GM13977 (cell line): ENCODE measurements around the gene ILDR2.

Experiments used
- DNase-seq: peaks from one replicate; pipeline ENCODE4 v3.0.0; 2012; ENCODE audit warnings: low spot score
- CTCF ChIP-seq: IDR thresholded peaks from 2 replicates; pipeline ENCODE4 v1.5.1; 2012; ENCODE audit warnings: mild to moderate bottlenecking, control low read depth; ENCODE audit not compliant: insufficient read depth; ENCODE audit errors: extremely low read depth, missing control alignments
- in situ Hi-C: fragments of 300-500 bp; cut with MboI; formaldehyde crosslinking; loops from one replicate; pipeline ENCODE4 v1.12.0; 2022; ENCODE audit warnings: low sequenced_read_pairs, low pct_unique_long_range_greater_than_20kb, mixed read lengths, inconsistent platforms; ENCODE audit not compliant: unreplicated experiment

Gene ILDR2

GRCh38 chr1:166948856-166949350 is 26.4 kb downstream of the ILDR2 start:
- in situ Hi-C loops = no loop called here

GRCh38 chr1:166947398-166948043 is 27.8 kb downstream of the ILDR2 start:
- no peak for DNase-seq
- in situ Hi-C loops = no loop called here

More at GRCh38 chr1:166948856-166949350, 26.4 kb downstream of the ILDR2 start:
- TF ChIP-seq CTCF = no peak
- DNase-seq = no peak

GRCh38 chr1:166944186-166944967 is 31.0 kb downstream of the ILDR2 start:
- DNase-seq = peak; percentile 16
- TF ChIP-seq CTCF = no peak
- in situ Hi-C loops = no loop called here

More at GRCh38 chr1:166947398-166948043, 27.8 kb downstream of the ILDR2 start:
- no peak for TF ChIP-seq CTCF

- in situ Hi-C loops = no loop called here
- no peak for TF ChIP-seq CTCF
- DNase-seq = no peak
These were observed 35.5 kb downstream of the ILDR2 start for GRCh38 chr1:166939741-166940375.

- in situ Hi-C loops = no loop called here
- TF ChIP-seq CTCF = no peak
- no peak for DNase-seq
These were observed 37.4 kb downstream of the ILDR2 start for GRCh38 chr1:166937962-166938361.

GRCh38 chr1:166937329-166937728 is 38.0 kb downstream of the ILDR2 start:
- in situ Hi-C loops = no loop called here
- DNase-seq = no peak
- no peak for TF ChIP-seq CTCF
